IPS DF 6.9 (cell line): ENCODE results near the gene VAMP4.
A peak's percentile ranks its signal among the peaks of the same experiment; 100 is the strongest.

Experiments
- DNase-seq: peaks from one replicate; pipeline ENCODE4 v3.0.0-alpha.2; 2013; ENCODE audit warnings: low read depth, low spot score
- H3K27ac ChIP-seq: one replicate; pipeline ENCODE4 v1.5.1; 2013; ENCODE audit warnings: low read length, control low read depth
- H3K27me3 ChIP-seq: 2 replicates; pipeline ENCODE4 v1.6.1; 2013; ENCODE audit warnings: mild to moderate bottlenecking, low read length; ENCODE audit not compliant: control insufficient read depth, insufficient read depth
- H3K36me3 ChIP-seq: 2 replicates; pipeline ENCODE4 v1.6.1; 2013; ENCODE audit warnings: low read length; ENCODE audit not compliant: control insufficient read depth, insufficient read depth
- H3K4me1 ChIP-seq: 2 replicates; pipeline ENCODE4 v1.6.1; 2013; ENCODE audit warnings: low read length; ENCODE audit not compliant: control insufficient read depth, insufficient read depth
- H3K4me3 ChIP-seq: 2 replicates; pipeline ENCODE4 v1.5.1; 2013; ENCODE audit warnings: mild to moderate bottlenecking, low read length
- H3K9me3 ChIP-seq: 2 replicates; pipeline ENCODE4 v1.6.1; 2013; ENCODE audit warnings: low read length, inconsistent platforms; ENCODE audit not compliant: control insufficient read depth, insufficient read depth
- WGBS: extraction: QIAGEN DNeasy Blood & Tissue Kit; methylation state at CpG from one replicate; pipeline ENCODE4 v1.1.7; 2013; ENCODE audit warnings: mixed read lengths, missing lambda C conversion rate; ENCODE audit not compliant: insufficient read length, insufficient coverage; 5-methylcytosine and 5-hydroxymethylcytosine counted together

VAMP4 gene

GRCh38 chr1:171753182-171753581 lies 11.3 kb upstream of the VAMP4 start:
- Histone ChIP-seq H3K4me3 (no peak overlapping the region), H3K27ac (no peak overlapping the region), H3K9me3 (no peaks in the 10 kb centered on the region), H3K4me1 (peaks cover 2% of the 10 kb centered on the region), H3K27me3 (no peaks in the 10 kb centered on the region), H3K36me3 (no peaks in the 10 kb centered on the region)
- DNase-seq, result no peak
- WGBS, result no CpG with 5 or more reads among the region's 2 CpGs

- H3K36me3 ChIP-seq, result no peaks in the 10 kb centered on the region
- no peak overlapping the region for H3K27ac ChIP-seq
- H3K4me3 ChIP-seq, result no peak overlapping the region
- DNase-seq, result no peak
- WGBS, result no CpG with 5 or more reads among the region's 6 CpGs
- no peaks in the 10 kb centered on the region for H3K27me3 ChIP-seq
- H3K4me1 ChIP-seq, result peaks cover 2% of the 10 kb centered on the region
- H3K9me3 ChIP-seq, result no peaks in the 10 kb centered on the region
Observed at GRCh38 chr1:171751221-171751620, 9.4 kb upstream of the VAMP4 start.

DNA sequence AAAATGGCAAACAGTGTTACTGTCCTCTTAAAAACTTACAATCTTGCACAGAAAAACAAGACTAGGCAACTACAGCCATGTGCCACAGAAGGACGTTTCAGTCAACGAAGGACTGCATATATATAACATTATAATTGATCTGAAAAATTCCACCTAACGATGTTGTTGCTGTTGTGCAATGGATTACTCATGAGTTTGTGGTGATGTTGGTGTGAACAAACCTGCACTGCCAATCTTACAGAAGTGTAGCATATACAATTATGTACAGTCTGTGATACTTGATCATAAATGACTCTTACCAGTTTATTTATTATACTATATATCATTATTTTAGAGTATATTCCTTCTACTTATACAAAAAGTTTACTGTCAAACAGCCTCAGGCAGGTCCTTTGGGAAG lies 6.8 kb upstream of the VAMP4 start:
- no CpG with 5 or more reads among the region's 3 CpGs for WGBS
- DNase-seq, result no peak
- H3K9me3 ChIP-seq, result no peaks in the 10 kb centered on the region

DNA sequence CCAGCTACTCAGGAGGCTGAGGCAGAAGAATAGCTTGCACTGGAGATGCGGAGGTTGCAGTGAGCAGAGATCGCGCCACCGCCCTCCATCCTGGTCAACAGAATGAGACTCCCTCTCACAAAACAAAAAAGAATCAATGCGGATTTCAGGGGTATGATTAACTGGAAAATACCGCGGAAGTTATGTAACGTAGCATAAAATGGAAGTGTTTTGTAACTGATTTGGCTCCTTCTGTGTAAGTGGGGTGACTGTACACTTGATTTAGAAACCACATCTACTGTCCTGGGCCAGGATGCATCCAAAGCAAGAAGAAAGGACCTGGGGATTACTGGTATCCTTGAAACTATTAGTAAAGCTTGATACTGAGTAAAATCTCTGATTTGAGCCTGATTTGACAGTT lies 3.1 kb upstream of the VAMP4 start:
- Histone ChIP-seq H3K27ac (no peak overlapping the region), H3K9me3 (no peaks in the 10 kb centered on the region), H3K4me1 (no peaks in the 10 kb centered on the region), H3K4me3 (no peak overlapping the region), H3K36me3 (no peaks in the 10 kb centered on the region), H3K27me3 (no peaks in the 10 kb centered on the region)
- no peak for DNase-seq
- no CpG with 5 or more reads among the region's 8 CpGs for WGBS

More for the DNA sequence above, 6.8 kb upstream of the VAMP4 start:
- no peaks in the 10 kb centered on the region for H3K4me1 ChIP-seq
- H3K27me3 ChIP-seq, result no peaks in the 10 kb centered on the region
- no peak overlapping the region for H3K4me3 ChIP-seq
- H3K36me3 ChIP-seq, result no peaks in the 10 kb centered on the region
- H3K27ac ChIP-seq, result no peak overlapping the region

DNA sequence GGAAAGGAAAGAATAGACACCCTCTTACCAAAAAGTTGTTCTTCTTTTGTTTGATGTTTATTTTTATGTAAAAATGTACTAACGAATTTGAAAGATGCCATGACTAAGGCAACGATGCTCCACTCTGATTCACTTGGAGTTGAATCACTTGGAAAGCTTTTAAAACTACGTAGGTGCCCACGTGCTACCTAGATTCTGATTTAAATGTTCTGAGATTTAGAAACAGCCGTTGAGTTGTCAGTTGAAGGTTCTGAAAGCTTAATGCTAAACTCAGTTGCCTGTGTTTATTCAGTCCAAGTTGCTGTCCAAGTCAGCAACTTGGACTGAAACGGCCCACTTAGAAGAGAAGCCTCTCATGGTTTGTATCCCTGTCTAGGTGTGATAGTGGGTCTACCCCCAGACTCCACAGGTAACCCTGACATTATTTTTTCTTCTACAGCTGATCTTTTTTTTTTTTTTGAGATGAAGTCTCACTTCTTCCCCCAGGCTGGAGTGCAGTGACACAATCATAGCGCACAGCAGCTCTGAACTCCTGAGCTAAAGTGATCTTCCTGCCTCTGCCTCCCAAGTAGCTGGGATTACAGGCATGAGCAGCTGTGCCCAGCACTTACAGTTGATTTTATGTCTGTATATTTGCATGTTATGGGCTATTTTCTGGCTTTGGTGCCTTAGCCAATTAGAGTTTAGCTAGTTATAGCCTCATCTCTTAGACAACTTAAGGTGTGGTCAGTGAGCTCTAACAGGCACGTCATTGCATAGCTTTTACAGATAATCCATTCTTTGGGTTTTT lies 1.4 kb upstream of the VAMP4 start:
- WGBS, result no CpG with 5 or more reads among the region's 8 CpGs
- H3K4me1 ChIP-seq, result no peaks in the 10 kb centered on the region
- no peak overlapping the region for H3K27ac ChIP-seq
- no peak for DNase-seq
- no peak overlapping the region; the same call in 1 of the 2 replicates for H3K4me3 ChIP-seq
- no peaks in the 10 kb centered on the region for H3K9me3 ChIP-seq
- H3K36me3 ChIP-seq, result no peaks in the 10 kb centered on the region
- no peaks in the 10 kb centered on the region for H3K27me3 ChIP-seq

GRCh38 chr1:171742577-171742922 lies 685 bp upstream of the VAMP4 start:
- no CpG with 5 or more reads among the region's 14 CpGs for WGBS
- Histone ChIP-seq H3K27ac (no peak overlapping the region), H3K4me1 (no peaks in the 10 kb centered on the region), H3K36me3 (no peaks in the 10 kb centered on the region), H3K4me3 (peak overlapping the region; percentile 77; the same call in 1 of the 2 replicates), H3K27me3 (no peaks in the 10 kb centered on the region), H3K9me3 (no peaks in the 10 kb centered on the region)
- no peak for DNase-seq

DNA sequence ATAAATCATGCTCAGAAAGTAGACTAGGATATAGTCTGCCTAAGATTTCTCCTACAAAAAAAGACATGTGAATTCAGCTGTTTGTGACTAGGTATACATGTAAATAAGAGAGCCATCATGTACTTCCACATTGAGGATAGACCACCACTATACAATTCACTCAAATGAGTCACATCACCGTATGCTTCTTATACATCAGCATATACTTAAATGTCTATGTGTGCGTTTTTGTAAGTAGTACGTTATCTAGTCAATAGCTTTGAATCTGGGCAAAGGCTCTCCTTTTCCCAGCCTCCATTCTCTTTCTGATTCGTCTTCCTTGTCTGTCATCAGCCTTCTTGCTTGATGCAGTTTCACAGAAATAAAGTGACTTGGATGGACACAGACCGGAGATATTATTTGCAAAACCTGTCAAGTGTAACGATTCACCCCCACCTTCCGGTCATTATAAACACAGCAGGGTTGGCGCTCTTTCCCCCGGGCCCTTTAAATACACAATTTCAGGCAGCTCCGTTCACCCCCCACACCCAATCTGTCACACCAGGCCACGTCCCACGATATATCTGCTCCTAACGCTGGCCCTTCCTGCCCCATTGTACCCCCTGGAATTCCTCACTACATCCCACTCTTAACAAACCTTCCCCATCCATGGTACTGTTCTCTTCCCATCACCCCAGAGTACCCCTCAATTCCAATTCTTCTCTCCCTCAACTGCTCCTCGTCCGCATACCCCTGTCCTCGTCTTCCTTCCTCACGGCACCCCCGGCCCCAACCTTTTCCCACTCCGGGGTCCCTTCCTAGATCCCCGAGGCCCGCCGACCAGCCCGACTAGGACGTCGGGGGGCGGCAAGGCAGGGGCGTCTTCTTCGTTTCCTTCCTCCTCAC lies 636 bp downstream of the VAMP4 start:
- H3K4me3 ChIP-seq, result peak overlapping the region; percentile 77; the same call in 1 of the 2 replicates
- H3K9me3 ChIP-seq, result no peaks in the 10 kb centered on the region
- H3K27me3 ChIP-seq, result no peaks in the 10 kb centered on the region
- H3K4me1 ChIP-seq, result no peaks in the 10 kb centered on the region
- no peaks in the 10 kb centered on the region for H3K36me3 ChIP-seq
- WGBS, result no CpG with 5 or more reads among the region's 28 CpGs
- DNase-seq, result no peak
- H3K27ac ChIP-seq, result no peak overlapping the region

DNA sequence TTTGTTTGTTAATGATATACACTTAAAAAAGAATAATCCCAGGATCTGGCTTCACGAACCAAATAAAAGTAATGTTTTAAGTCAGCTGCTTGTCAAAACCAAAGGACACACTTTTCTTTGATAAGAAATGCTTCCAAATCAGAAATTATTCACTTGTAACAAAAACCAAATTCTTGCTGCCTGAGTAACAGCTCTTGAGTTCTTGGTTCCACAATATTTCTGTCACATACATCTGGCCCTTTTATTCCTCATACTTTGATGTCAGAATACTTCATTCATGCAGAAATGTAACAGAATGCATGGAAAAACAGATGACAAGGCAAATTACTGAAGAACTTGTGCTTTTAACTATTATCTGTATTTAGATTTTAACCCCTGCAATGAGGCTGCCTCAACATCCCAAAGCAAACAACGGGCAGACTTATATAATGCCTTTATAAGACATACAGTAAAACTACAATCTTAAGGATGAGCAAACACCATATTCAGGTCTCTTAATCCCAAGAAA lies 1.5 kb downstream of the VAMP4 start:
- WGBS, result no CpG with 5 or more reads among the region's 2 CpGs
- DNase-seq, result no peak
- Histone ChIP-seq H3K27ac (no peak overlapping the region), H3K4me3 (no peak overlapping the region), H3K4me1 (no peaks in the 10 kb centered on the region), H3K36me3 (no peaks in the 10 kb centered on the region), H3K27me3 (no peaks in the 10 kb centered on the region), H3K9me3 (no peaks in the 10 kb centered on the region)

GRCh38 chr1:171739656-171740055 lies 2.2 kb downstream of the VAMP4 start:
- Histone ChIP-seq H3K9me3 (no peaks in the 10 kb centered on the region), H3K27ac (no peak overlapping the region), H3K27me3 (no peaks in the 10 kb centered on the region), H3K4me1 (no peaks in the 10 kb centered on the region), H3K4me3 (no peak overlapping the region), H3K36me3 (no peaks in the 10 kb centered on the region)
- no peak for DNase-seq
- WGBS, result no CpG with 5 or more reads among the region's 2 CpGs

- Histone ChIP-seq H3K27me3 (no peaks in the 10 kb centered on the region), H3K4me1 (no peaks in the 10 kb centered on the region), H3K27ac (no peak overlapping the region), H3K9me3 (no peaks in the 10 kb centered on the region), H3K4me3 (no peak overlapping the region), H3K36me3 (no peaks in the 10 kb centered on the region)
- no CpG with 5 or more reads among the region's 2 CpGs for WGBS
- DNase-seq, result no peak
Observed at GRCh38 chr1:171738911-171739310, 3.0 kb downstream of the VAMP4 start.
